Head of caudate nucleus (tissue), 42 donors: Measurements from ENCODE around the gene COL4A1.
A peak's percentile ranks its signal among the peaks of the same experiment; 100 is the strongest.

Experiments used
- DNase-seq, 42 donors: peaks; one replicate each; pipeline versions ENCODE4 v3.0.0 to v3.0.0-alpha.2; 2020 to 2021; ENCODE audit warnings: mixed read lengths in 7 of 42
- intact Hi-C: fragments of 100-400 bp; cut with DNase I; formaldehyde crosslinking; loops from one replicate; pipeline ENCODE4 v1.15.0; 2022

The COL4A1 gene

GRCh38 chr13:110107568-110108347, 199.2 kb downstream of the COL4A1 start:
- peak in 1 of 42 donors; percentile 40 for DNase-seq
- intact Hi-C loops, result no loop called here

- peak in 28 of 42 donors; percentile 19 to 74 (median 44) for DNase-seq
- intact Hi-C loops, result no loop called here
Observed at GRCh38 chr13:110106726-110107125, 200.2 kb downstream of the COL4A1 start.

- intact Hi-C loops, result no loop called here
- no peak for DNase-seq
Observed at GRCh38 chr13:110105136-110105535, 201.8 kb downstream of the COL4A1 start.

GRCh38 chr13:110103534-110103933, 203.4 kb downstream of the COL4A1 start:
- intact Hi-C loops, result no loop called here
- DNase-seq, result no peak

GRCh38 chr13:110103026-110103425, 203.9 kb downstream of the COL4A1 start:
- no peak for DNase-seq
- intact Hi-C loops, result no loop called here

GRCh38 chr13:110102053-110102452, 204.9 kb downstream of the COL4A1 start:
- no peak for DNase-seq
- intact Hi-C loops, result no loop called here

- DNase-seq, result no peak
- intact Hi-C loops, result no loop called here
Observed at GRCh38 chr13:110099922-110100321, 207.0 kb downstream of the COL4A1 start.
